Endothelial cell of umbilical vein (primary cell): ENCODE results near the gene PCNX4.

Source experiments
- CTCF ChIP-seq, 2 donors: IDR thresholded peaks; 1 replicate in 1 of 2; 2 replicates in 1 of 2; pipeline ENCODE4 v1.5.1; 2011; ENCODE audit warnings: low read length in 2 of 2, mild to moderate bottlenecking in 2 of 2, moderate library complexity in 2 of 2, control low read depth in 1 of 2, inconsistent platforms in 1 of 2, low read depth in 1 of 2; ENCODE audit not compliant: insufficient read depth in 1 of 2; ENCODE audit errors: extremely low read depth in 1 of 2
- EZH2 ChIP-seq: IDR thresholded peaks from 2 replicates; pipeline ENCODE4 v1.6.1; 2012; ENCODE audit warnings: borderline replicate concordance, low read depth, mild to moderate bottlenecking, moderate library complexity, low read length, inconsistent platforms; ENCODE audit not compliant: severe bottlenecking
- FOS ChIP-seq: IDR thresholded peaks from 2 replicates; pipeline ENCODE4 v1.6.1; 2011; ENCODE audit warnings: mild to moderate bottlenecking, low read length, moderate library complexity, borderline replicate concordance; ENCODE audit not compliant: insufficient read depth
- MAX ChIP-seq: IDR thresholded peaks from 2 replicates; pipeline ENCODE4 v1.6.1; 2011; ENCODE audit not compliant: insufficient read depth, insufficient read length
- POLR2AphosphoS5 ChIP-seq: IDR thresholded peaks from 2 replicates; pipeline ENCODE4 v1.6.1; 2012; ENCODE audit warnings: low read depth, mild to moderate bottlenecking, control low read depth, low read length, moderate library complexity; ENCODE audit not compliant: insufficient read depth

DNA sequence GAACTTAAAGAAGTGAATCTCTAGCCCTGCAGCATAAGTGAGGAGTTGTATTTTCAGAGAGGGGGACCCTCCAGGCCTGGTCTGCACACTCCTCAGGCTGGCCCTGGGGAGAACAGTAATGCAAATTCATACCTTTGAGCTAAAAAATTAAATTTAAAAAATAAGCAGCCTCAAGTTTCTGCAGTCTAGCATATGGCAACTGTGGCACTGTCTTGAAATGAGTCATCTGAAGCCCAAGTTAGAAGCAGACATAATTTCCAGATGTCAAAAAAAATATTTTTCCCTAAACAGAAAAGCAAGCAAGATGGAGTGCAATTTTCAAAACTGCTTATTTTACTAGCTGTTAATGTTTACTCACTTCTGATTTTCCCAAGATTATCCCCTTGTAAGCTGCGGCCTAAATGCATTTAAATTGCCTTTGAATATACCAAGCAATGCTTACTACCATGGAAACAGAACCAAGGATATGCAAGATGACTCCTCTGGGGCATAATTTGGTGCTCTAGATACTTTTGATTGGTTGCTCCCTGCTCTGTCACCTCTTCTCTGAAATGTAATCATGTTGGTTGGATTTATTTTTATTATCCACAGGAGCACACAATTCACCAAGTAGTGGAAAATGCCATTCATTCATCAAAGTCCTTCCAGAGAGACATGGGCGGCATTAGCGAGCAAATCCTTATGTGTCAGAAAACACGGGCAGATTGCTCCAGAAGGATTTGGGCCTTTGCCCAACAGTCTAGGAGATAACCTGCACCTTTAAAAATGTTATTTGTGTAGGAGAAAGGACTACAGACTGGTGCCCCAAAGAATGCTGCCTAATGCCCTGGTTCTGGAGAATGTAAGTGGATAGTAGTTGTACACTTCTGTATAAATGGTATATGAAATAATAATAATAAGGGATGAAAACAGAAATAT lies 98.5 kb downstream of the PCNX4 start:
- TF ChIP-seq CTCF (IDR thresholded peaks at IDR 0.05; ENCODE audit: extremely low read depth in 1 of 2, insufficient read depth in 1 of 2, low read depth in 1 of 2, low read length in 2 of 2) (no peak), POLR2AphosphoS5 (no peak), EZH2 (no peak), MAX (no peak), FOS (no peak)
